GM11168 (cell line): ENCODE results near the gene OR9A2.

Experiments used
- in situ Hi-C: fragments of 300-500 bp; cut with MboI; formaldehyde crosslinking; loops from one replicate; pipeline ENCODE4 v1.12.0; 2022; ENCODE audit warnings: low sequenced_read_pairs; ENCODE audit not compliant: unreplicated experiment

Gene OR9A2

GRCh38 chr7:143027032-143027431 is at the start of gene OR9A2:
Gene OR9A2, minus strand, starts transcription at chr7:143027132. Its CDS starts 0 bp downstream, at chr7:143027132.
- in situ Hi-C loops: no loop called here

- in situ Hi-C loops: no loop called here
These were observed 47.2 kb upstream of the OR9A2 start for GRCh38 chr7:143074141-143074540.

DNA sequence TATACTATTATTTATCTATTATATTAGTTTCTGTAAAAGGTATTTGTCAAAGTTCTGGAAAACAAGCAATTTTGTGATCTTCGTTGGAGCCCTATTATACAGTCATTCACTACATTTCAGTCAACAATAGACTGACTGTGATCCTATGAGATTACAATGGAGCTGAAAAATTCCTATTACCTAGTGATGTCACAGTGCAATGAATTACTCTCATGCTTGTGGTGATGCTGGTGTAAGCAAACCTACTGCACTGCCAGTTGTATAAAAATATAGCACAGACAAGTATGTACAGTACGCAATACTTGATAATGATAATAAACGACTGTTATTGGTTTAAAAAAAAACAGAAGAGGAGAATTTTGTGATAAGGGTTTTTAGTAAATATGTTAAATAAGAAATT is 46.6 kb upstream of the OR9A2 start:
- in situ Hi-C loops: no loop called here

DNA sequence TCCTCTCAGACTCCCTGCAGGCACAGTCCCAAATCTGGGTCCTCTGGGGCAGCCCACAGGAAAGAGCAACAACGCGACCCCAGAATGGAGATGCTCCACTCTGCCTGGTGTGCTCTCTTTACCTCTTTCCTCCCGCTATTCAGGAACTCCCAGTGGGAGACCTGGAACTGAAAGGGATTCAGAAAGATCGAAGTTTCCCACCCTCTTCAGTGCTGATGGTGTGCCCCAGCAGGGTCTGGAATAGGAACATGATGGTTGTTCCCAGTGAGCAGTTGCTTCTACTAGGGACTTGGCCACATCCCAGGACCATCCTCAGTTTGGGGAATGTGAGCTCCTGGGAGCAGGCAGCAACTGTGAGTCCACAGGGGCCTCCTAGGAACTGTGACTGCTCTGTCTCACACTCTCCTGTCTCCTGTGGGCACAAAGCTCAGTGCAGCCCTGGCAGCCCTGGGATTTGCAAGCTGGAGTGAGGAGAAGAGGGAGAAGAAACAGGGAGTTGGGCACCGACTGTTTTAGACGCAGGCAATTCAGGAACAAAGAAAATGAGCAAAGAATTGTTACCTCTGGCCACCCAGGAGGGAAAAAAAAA is 43.1 kb upstream of the OR9A2 start:
- in situ Hi-C loops: no loop called here

DNA sequence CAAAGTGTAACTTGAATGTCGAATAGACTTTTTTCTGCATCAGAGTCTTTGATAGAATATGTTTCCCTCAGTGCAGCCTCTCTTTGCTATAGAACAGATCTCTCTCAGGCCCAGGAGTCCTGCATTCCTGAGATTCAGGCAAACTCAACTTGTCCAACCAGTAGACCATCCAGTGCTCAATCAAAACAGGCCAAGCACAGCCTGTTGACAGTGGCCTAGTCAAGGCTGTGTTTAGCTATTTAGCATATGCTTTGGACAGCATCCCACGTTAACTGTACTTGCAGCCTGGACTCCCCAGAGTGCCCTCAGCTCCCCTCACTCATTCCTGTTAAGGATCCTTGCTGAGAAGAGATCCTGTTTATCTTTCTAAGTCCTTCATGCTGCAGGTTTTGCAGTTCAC is 41.5 kb upstream of the OR9A2 start:
- in situ Hi-C loops: no loop called here

DNA sequence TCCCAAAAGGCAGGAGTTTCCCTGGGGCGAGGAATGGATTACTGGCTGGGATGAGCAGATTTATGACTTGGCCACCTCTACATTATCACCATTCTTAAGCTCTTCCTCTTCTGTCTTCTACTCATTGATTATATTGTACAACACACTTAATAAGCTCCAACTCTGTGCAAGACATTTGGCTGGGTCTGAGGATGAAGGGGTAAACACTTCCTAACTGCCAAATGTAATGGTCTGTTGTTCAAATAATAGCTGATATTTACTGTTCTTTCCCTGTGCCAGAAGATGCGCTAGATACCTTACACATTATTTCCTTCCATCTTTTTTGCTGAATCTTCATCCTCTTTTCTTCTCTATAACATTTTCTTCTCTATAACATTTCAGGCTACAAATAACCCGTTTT is 36.8 kb upstream of the OR9A2 start:
- in situ Hi-C loops: no loop called here

GRCh38 chr7:143055754-143056153 is 28.8 kb upstream of the OR9A2 start:
- in situ Hi-C loops: no loop called here

GRCh38 chr7:143054621-143055020 is 27.7 kb upstream of the OR9A2 start:
- in situ Hi-C loops: no loop called here

DNA sequence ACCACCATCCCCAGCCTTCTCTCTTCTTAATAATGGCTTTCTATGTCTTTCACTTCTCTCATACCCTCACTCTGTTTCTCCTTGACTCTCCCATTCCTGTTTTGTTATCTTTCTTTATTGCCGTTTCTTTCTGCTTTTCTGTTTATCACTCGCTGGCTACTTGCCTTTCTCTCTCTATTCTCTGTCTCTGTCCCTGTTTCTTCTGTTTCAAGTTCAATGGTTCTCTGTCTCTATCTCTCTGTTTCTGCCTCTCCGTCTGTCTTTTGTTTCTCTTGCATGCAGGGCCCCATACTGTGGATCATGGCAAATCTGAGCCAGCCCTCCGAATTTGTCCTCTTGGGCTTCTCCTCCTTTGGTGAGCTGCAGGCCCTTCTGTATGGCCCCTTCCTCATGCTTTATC is 25.1 kb upstream of the OR9A2 start, which contains the start of gene OR6V1:
Gene OR6V1 (plus strand): TSS at position 301 of the 400 bp plus-strand sequence. CDS start 0 bp downstream, at position 301.
- in situ Hi-C loops: no loop called here

DNA sequence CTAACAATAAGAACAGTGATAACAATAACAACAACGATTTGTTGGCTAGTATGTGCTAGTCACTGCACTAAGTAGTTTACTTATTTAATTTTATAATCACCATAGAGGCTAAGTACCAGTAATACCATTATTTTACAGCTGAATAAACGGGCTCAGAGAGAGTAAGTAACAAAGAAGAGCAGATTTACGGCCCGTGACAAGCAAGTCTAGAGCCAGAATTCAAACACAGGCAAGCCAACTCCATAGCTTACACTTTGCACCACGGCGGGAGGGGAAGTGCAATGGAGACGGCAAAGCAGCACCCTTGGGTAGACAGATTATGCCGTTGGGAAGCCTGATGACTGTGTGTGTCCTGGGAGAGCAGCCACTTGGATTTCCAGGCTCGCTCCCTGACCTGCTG is 24.0 kb upstream of the OR9A2 start:
- in situ Hi-C loops: no loop called here

DNA sequence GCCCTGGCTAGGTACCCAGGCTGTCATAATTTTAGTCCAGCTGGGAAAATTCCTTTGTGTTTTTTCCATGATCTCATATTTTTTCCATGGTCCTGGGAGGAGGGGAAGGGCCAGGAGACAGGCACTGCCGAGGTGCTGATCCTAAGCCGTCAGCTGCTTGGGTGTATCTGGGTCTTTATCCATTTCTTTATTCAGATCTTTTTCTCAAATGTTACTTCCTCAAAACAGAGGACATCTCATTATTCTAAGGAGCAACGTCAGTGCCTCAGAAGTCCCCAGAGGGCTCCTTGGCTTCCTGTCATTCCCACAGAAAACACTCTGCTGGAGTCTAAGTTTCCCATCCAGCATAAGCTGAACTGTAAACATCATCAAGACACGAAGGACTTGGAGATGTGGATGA is 22.4 kb upstream of the OR9A2 start:
- in situ Hi-C loops: no loop called here

DNA sequence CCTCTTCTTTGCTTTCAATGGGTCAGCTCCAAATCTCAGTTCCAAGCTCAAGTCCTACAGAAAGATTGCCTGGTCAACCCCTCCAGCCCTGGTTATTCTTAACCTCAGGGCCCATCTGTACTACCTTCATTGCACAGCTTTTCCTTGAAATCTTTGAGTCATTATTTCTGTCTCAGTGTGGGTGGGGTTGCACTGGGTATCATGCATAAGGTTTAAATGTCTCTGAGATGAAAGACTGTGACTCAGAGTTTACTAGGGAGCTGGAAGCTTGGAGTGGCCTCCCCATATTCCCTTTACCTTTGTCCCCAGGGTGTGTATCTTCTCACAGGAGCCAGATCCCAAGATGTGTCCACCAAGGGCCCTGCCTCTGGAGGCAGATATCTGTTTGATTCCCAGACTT is 21.9 kb upstream of the OR9A2 start:
- in situ Hi-C loops: no loop called here

GRCh38 chr7:143047326-143047725 is 20.4 kb upstream of the OR9A2 start:
- in situ Hi-C loops: no loop called here

GRCh38 chr7:143046426-143046851 is 19.5 kb upstream of the OR9A2 start:
- in situ Hi-C loops: no loop called here

- in situ Hi-C loops: no loop called here
These were observed 16.5 kb upstream of the OR9A2 start for GRCh38 chr7:143043391-143043790.

DNA sequence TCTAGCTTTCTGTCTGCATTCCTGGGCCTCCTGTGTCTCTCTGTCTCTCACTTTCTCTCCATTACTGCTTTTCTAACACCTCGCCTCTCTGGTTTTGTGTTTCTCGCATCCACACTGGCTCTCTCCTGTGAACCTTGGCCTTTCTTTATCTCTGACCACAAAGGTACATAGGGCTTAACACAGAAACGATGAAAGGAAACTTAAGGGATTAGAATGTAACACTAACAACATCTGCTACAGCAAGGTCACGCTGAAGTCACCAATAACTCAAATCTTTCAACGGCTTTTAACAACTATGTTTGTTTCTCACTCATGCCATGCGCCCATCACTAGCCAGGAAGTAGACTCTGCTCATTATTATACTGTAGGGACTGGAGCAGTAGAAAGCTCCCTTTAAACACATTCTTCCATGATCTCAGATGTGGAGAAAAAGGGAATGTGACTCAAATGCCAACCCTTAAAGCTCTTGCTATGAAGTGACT is 15.9 kb upstream of the OR9A2 start:
- in situ Hi-C loops: no loop called here

GRCh38 chr7:143042159-143042789 is 15.3 kb upstream of the OR9A2 start:
- in situ Hi-C loops: no loop called here

GRCh38 chr7:143041346-143041745 is 14.4 kb upstream of the OR9A2 start:
- in situ Hi-C loops: no loop called here

DNA sequence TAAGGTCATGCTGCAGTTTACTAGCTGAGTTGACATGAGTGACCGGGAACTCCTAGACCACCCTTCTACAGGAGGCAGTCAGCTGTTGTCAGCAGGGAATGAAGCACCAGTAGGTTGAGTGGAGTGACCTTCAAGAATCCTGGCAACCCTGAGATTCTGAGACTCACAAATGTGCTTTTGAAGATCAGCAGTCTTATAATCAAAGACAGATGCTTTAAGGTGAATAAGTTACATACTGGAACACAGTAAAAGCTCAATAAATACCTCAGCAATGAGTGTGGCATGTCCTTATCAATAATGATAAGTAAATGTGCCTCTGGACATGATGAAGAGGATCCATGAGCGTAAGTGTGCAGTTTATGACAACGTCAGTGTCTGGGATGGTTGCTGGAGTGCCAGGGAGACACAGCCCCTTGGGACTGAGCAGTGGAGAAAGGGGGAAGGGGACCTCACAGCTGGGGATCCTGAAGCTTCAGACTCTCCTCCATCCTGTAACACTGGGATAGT is 13.3 kb upstream of the OR9A2 start:
- in situ Hi-C loops: no loop called here

- in situ Hi-C loops: no loop called here
These were observed 11.7 kb upstream of the OR9A2 start for GRCh38 chr7:143038635-143039034.

DNA sequence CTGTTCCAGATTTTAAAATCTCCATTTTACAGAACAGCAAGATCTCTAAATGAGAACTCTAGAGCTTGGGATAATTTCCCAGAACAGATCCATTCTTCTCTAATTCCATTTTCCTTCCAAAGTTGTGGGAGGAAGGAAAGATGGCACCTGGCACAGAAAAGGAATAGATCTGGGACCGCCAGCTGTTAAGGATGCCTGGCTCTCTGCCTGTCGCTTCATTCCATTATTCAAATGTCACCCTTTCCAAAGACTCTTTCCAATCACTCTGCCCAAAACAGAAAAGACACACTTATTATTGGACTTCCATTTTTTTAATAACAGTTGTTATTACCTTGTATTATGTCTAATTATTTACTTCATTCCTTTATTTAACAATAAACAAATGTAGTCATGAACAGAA is 751 bp upstream of the OR9A2 start:
- in situ Hi-C loops: no loop called here

GRCh38 chr7:143025371-143025770 is 1.6 kb downstream of the OR9A2 start:
- in situ Hi-C loops: no loop called here
